ENCODE data around the gene FAM227B. TPM values are rescaled to one million over a fixed set of nuclear protein-coding genes. Genes with fewer than 3 reads are reported as not detected.

Gene FAM227B
- total RNA-seq, 1 donor from 2014 or later, result 18.5 TPM

DNA sequence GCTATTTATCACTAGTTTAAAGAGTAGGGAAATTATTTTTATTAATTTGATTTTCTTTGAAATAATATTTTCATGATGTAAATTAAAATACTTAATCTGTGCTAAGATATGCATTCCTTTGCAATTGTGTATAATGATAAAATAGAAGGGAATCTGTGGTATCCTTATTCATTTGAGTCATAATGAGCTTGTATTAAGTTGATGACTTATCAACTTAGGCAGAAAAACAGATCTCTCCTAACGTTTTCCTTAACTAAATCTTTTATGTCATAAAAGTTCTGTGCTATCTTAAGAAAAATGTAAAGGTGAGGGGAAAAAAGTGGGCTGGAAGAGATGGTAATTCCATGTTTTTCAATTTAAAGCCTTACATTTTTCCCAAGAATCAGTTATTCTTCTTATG, 195.7 kb downstream of the FAM227B start:
- H3K4me1 ChIP-seq, result peaks cover 21% of the 10 kb centered on the region
- intact Hi-C loops (cut with micrococcal nuclease), result loop anchor here (5.0 kb wide), 2 partner anchors 193 to 563 kb away; no protein-coding TSS in a partner anchor
- H3K9me3 ChIP-seq (replicated peaks), result no peaks in the 10 kb centered on the region
- H3K27ac ChIP-seq (replicated peaks), result peak overlapping the region; percentile 81
- peak overlapping the region; percentile 67 for H3K4me3 ChIP-seq
- TF ChIP-seq, protein P1, sequence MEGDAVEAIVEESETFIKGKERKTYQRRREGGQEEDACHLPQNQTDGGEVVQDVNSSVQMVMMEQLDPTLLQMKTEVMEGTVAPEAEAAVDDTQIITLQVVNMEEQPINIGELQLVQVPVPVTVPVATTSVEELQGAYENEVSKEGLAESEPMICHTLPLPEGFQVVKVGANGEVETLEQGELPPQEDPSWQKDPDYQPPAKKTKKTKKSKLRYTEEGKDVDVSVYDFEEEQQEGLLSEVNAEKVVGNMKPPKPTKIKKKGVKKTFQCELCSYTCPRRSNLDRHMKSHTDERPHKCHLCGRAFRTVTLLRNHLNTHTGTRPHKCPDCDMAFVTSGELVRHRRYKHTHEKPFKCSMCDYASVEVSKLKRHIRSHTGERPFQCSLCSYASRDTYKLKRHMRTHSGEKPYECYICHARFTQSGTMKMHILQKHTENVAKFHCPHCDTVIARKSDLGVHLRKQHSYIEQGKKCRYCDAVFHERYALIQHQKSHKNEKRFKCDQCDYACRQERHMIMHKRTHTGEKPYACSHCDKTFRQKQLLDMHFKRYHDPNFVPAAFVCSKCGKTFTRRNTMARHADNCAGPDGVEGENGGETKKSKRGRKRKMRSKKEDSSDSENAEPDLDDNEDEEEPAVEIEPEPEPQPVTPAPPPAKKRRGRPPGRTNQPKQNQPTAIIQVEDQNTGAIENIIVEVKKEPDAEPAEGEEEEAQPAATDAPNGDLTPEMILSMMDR (IDR thresholded peaks at IDR 0.05; ENCODE audit: borderline replicate concordance), result no peak
- H3K36me3 ChIP-seq, result no peaks in the 10 kb centered on the region
- DNase-seq, result no peak
- no peaks in the 10 kb centered on the region for H3K27me3 ChIP-seq (ENCODE audit: low read depth)

DNA sequence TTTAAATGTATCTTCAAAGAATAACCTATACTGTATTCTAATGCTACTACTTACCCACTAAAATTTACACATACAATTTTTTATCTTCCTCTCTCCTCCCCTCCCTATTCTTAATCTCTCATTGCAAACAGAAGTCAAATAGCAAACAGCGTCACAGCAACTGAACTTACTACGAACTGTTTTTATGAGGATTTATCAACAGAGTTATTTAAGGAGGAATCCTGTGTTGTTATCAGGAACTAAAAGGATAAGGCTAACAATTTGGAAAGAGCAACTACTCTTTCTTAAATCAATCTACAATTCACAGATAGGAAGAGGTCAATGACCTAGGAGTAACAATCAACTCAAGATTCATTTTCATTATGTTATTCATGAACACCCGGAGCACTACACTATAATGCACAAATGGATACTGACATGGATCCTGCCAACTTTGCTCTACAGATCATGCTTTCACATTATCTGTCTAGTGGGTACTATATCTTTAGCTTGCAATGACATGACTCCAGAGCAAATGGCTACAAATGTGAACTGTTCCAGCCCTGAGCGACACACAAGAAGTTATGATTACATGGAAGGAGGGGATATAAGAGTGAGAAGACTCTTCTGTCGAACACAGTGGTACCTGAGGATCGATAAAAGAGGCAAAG, 196.6 kb downstream of the FAM227B start:
- Histone ChIP-seq H3K4me3 (peak overlapping the region; percentile 67), H3K9me3 (replicated peaks) (no peaks in the 10 kb centered on the region), H3K27ac (replicated peaks) (peak overlapping the region; percentile 81), H3K4me1 (peaks cover 12% of the 10 kb centered on the region), H3K36me3 (no peaks in the 10 kb centered on the region), H3K27me3 (ENCODE audit: low read depth) (no peaks in the 10 kb centered on the region)
- no peak for DNase-seq
- TF ChIP-seq, protein P1 (IDR thresholded peaks at IDR 0.05; ENCODE audit: borderline replicate concordance), result no peak
- intact Hi-C loops (cut with micrococcal nuclease), result loop anchor here (5.0 kb wide), 2 partner anchors 192 to 562 kb away; no protein-coding TSS in a partner anchor

DNA sequence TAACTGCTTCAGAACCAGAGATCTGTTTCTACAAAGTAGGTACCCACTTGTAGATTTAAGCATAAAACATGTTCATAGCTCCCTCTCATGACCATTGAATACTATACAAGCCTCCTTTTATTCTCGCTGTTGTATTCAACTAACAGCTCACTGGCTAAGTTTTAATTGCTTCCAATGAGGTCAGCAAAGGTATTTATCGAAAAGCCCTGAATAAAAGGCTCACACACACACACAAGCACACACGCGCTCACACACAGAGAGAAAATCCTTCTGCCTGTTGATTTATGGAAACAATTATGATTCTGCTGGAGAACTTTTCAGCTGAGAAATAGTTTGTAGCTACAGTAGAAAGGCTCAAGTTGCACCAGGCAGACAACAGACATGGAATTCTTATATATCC, 197.6 kb downstream of the FAM227B start, which contains the start of gene FGF7:
FGF7 (plus strand) TSS at position 222 of the 400 bp plus-strand sequence. CDS start 1,056 bp downstream, outside the sequence.
- intact Hi-C loops (cut with micrococcal nuclease), result loop anchor here (5.0 kb wide), 2 partner anchors 191 to 561 kb away; no protein-coding TSS in a partner anchor
- no peak for DNase-seq
- H3K36me3 ChIP-seq, result no peaks in the 10 kb centered on the region

DNA sequence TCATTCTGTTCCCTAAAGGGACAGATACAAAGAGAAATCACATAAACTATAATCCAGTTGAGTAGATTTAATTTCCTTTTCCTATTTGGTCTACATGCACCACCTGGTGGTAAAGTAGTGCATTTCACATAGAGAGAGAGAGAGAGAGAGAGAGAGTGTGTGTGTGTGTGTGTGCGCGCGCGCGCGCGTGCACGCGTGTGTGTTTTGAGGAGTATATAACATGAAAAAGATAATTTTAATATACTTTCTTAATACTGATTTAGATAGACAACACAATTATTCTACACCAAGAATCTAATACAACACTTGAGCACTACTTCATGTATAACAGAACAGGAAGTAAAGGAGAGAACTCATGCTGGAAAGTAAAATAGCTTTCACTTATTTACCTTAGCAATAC, 198.6 kb downstream of the FAM227B start:
- H3K27ac ChIP-seq (replicated peaks), result peak overlapping the region; percentile 81
- H3K27me3 ChIP-seq (ENCODE audit: low read depth), result no peaks in the 10 kb centered on the region
- no peaks in the 10 kb centered on the region for H3K36me3 ChIP-seq
- H3K4me3 ChIP-seq, result peak overlapping the region; percentile 67
- TF ChIP-seq, protein P1 (IDR thresholded peaks at IDR 0.05; ENCODE audit: borderline replicate concordance), result peak; percentile 87
- intact Hi-C loops (cut with micrococcal nuclease), result loop anchor here (5.0 kb wide), 2 partner anchors 190 to 560 kb away; no protein-coding TSS in a partner anchor
- peak; percentile 30 for DNase-seq
- H3K9me3 ChIP-seq (replicated peaks), result peaks cover 4% of the 10 kb centered on the region
- H3K4me1 ChIP-seq, result peaks cover 10% of the 10 kb centered on the region

More for the DNA sequence above, 197.6 kb downstream of the FAM227B start, which contains the start of gene FGF7:
- Histone ChIP-seq H3K27me3 (ENCODE audit: low read depth) (no peaks in the 10 kb centered on the region), H3K4me3 (peak within 1 kb of the TSS; percentile 67), H3K27ac (replicated peaks) (peak within 1 kb of the TSS; percentile 81), H3K4me1 (peaks cover 10% of the 10 kb centered on the region), H3K9me3 (replicated peaks) (no peaks in the 10 kb centered on the region)
- TF ChIP-seq, protein P1 (IDR thresholded peaks at IDR 0.05; ENCODE audit: borderline replicate concordance), result peak; percentile 24

DNA sequence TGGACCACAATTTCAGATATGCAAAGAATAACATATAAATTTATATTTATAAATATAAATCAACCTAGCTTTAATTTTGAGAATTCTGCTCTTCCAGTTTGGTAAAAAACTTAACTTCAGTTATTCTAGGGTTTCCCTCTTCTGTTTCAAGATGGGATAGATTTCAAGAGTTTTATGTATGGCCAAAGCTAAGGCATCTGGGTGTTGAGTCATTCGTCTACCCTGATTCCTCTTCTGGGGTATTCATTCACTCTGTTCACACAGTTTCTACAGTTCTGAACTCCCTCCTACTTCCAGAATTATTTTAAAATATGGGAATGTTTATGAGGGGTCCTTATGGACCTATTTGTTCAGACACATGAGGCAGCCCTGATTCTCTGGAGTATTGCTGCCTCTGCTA, 201.8 kb downstream of the FAM227B start:
- TF ChIP-seq, protein P1 (IDR thresholded peaks at IDR 0.05; ENCODE audit: borderline replicate concordance), result no peak
- intact Hi-C loops (cut with micrococcal nuclease), result no loop called here

More for the DNA sequence above, 201.8 kb downstream of the FAM227B start:
- Histone ChIP-seq H3K36me3 (no peaks in the 10 kb centered on the region), H3K4me1 (peaks cover 10% of the 10 kb centered on the region), H3K9me3 (replicated peaks) (peaks cover 7% of the 10 kb centered on the region), H3K4me3 (no peak overlapping the region), H3K27ac (replicated peaks) (no peak overlapping the region), H3K27me3 (ENCODE audit: low read depth) (no peaks in the 10 kb centered on the region)
- DNase-seq, result no peak
